Endodermal cell (in vitro differentiated cells): ENCODE results near the gene CHCHD10. TPM values are rescaled to one million over a fixed set of nuclear protein-coding genes. Genes with fewer than 3 reads are reported as not detected.

Experiments
- DNase-seq: peaks from one replicate; pipeline ENCODE4 v3.0.0-alpha.2; 2017
- H3K27ac ChIP-seq: 2 replicates; pipeline ENCODE4 v1.5.1; 2013; ENCODE audit warnings: mild to moderate bottlenecking, low read depth, low read length, moderate library complexity
- H3K27me3 ChIP-seq: 2 replicates; pipeline ENCODE4 v1.6.1; 2013; ENCODE audit warnings: mild to moderate bottlenecking, low read length, moderate library complexity; ENCODE audit not compliant: insufficient read depth, control insufficient read depth, poor library complexity, severe bottlenecking
- H3K36me3 ChIP-seq: 2 replicates; pipeline ENCODE4 v1.7.0; 2013; ENCODE audit warnings: mild to moderate bottlenecking, low read length, moderate library complexity; ENCODE audit not compliant: control insufficient read depth, insufficient read depth
- H3K4me1 ChIP-seq: one replicate; pipeline ENCODE4 v1.7.0; 2013; ENCODE audit warnings: low read length; ENCODE audit not compliant: control insufficient read depth, insufficient read depth
- H3K4me3 ChIP-seq: 2 replicates; pipeline ENCODE4 v1.5.1; 2013; ENCODE audit warnings: mild to moderate bottlenecking, low read length, moderate library complexity
- H3K9ac ChIP-seq: 2 replicates; pipeline ENCODE4 v1.6.1; 2013; ENCODE audit warnings: mild to moderate bottlenecking, low read length, moderate library complexity; ENCODE audit not compliant: poor library complexity, severe bottlenecking; ENCODE audit errors: extremely low read depth
- H3K9me3 ChIP-seq: 2 replicates; pipeline ENCODE4 v1.6.1; 2013; ENCODE audit warnings: mild to moderate bottlenecking, low read length, moderate library complexity; ENCODE audit not compliant: control insufficient read depth
- H3K27ac Mint-ChIP-seq: 2 replicates; pipeline ENCODE4 v1.8.0; 2020; ENCODE audit warnings: mixed read lengths
- H3K27me3 Mint-ChIP-seq: 2 replicates; pipeline ENCODE4 v1.8.0; 2021; ENCODE audit warnings: mild to moderate bottlenecking, mixed read lengths; ENCODE audit not compliant: insufficient read depth
- H3K36me3 Mint-ChIP-seq: 2 replicates; pipeline ENCODE4 v1.8.0; 2020; ENCODE audit warnings: low read depth, mixed read lengths
- H3K4me1 Mint-ChIP-seq: 2 replicates; pipeline ENCODE4 v1.8.0; 2020; ENCODE audit warnings: mixed read lengths
- H3K4me3 Mint-ChIP-seq: 2 replicates; pipeline ENCODE4 v1.8.0; 2020; ENCODE audit warnings: mild to moderate bottlenecking, moderate library complexity, mixed read lengths
- H3K9me3 Mint-ChIP-seq: 2 replicates; pipeline ENCODE4 v1.8.0; 2020; ENCODE audit warnings: mild to moderate bottlenecking, mixed read lengths
- WGBS, 2 experiments: methylation state at CpG; one replicate each; pipeline versions ENCODE4 v1.1.5 to v1.1.7; 2013; ENCODE audit warnings: missing lambda C conversion rate in 2 of 2, mixed read lengths in 1 of 2; ENCODE audit not compliant: insufficient coverage in 1 of 2, insufficient read length in 1 of 2; 5-methylcytosine and 5-hydroxymethylcytosine counted together
- long read RNA-seq, 4 experiments: library from polyadenylated mRNA in 2 of 4; library from RNA in 1 of 4; library from capped mRNA in 1 of 4; stranded (forward) in 3 of 4; unstranded in 1 of 4; transcript quantifications; one replicate each; pipeline ENCODE4 v2.0.0, GENCODE V29; 2020 to 2021; ENCODE audit warnings: inconsistent platforms in 1 of 4
- polyA plus RNA-seq, 2 experiments: library from polyadenylated mRNA; stranded (reverse); fragments of 50-300 nt; gene quantifications; one replicate each; pipeline ENCODE4 v1.2.3, GENCODE V29; 2013
- total RNA-seq, 2 donors: library from RNA; stranded (reverse); fragmentation: NEBNext Ultra II Directional in 1 of 2; extraction: Animal tissue kit (Norgen Biotek cat#: 25700) in 1 of 2; gene quantifications; 2 replicates in 1 of 2; 3 replicates in 1 of 2; pipeline ENCODE4 v1.2.1, GENCODE V29; 2021
- TF ChIP-seq, protein P1 (sequence below): fragments of 200-600 bp; sonication (generic); conservative IDR thresholded peaks from 2 replicates; pipeline ENCODE4 v1.5.0; 2021; ENCODE audit warnings: antibody characterized with exemption, mild to moderate bottlenecking

The CHCHD10 gene
- 100 to 1,000 TPM in 1 of 2 donors, 10 to 100 TPM in 1; 76.1 to 103 TPM for total RNA-seq
- 75.1 TPM for polyA plus RNA-seq (2013, experiment 1 of 2)
- polyA plus RNA-seq (2013, experiment 2 of 2): 66.0 TPM
- long read RNA-seq, experiment 1, transcript CHCHD10-202 (4 exons, 1,171 nt): major isoform, 63 of 78 reads
- long read RNA-seq, experiment 1, partial matches to known transcripts: 5 of 78 reads
- long read RNA-seq, experiment 1, other reads (novel, unspliced or antisense): 6 of 78 reads
- long read RNA-seq, experiment 2, transcript CHCHD10-202 (4 exons, 1,171 nt): major isoform, 38 of 40 reads
- long read RNA-seq, experiment 2, partial matches to known transcripts: 0 of 40 reads
- long read RNA-seq, experiment 2, other reads (novel, unspliced or antisense): 0 of 40 reads
- long read RNA-seq, experiment 3: 0 reads
- long read RNA-seq, experiment 4, partial matches to known transcripts: 0 of 1 reads
- long read RNA-seq, experiment 4, other reads (novel, unspliced or antisense): 0 of 1 reads

DNA sequence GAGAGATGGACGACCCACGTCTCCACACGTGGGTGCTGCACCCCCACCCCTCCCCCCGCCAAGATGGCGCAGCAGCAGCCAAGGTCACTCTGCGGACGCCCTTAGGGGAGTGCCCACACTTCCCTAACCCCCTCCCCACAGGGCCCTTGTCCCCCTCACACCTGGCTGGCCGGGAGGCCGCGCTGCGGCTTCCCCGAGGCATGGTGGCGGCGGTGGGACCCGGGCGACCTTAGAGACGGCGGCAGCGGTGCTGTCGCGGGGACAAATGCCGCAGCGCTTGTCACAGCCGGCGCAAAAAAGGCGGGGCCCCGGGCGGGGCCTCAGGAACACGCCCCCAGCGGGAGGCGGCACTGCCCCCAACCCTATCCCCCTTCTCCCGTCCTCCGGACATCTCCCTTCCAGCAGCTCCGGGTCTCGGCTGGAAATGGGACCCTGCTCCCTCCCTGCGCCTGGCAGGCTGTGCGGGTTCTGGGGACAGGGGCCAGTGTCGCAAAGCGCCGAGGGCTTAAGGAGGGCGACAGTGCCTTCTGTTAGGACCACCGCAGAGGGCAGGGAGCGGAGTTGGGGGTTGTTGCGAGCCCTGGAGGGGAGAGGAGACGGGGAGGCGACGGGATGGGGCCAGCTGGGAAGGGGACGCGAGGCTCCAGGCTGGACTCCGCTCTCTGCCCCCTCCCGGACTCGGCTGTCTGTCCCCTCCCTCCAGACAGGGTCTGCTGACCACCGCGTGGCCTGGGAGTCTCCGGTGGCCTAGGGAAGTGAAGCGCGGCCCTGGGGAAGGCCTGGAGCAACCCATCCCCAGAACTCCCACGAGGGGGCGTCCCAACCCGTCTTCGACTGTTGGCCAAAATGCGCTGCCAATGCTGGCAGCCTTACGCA, at the start of gene CHCHD10:
TSS of gene CHCHD10 (minus strand) at position 300 of the 876 bp plus-strand sequence. CDS start at position 202, 98 bp downstream.
- H3K9me3 ChIP-seq: no peaks in the 10 kb centered on the region

DNA sequence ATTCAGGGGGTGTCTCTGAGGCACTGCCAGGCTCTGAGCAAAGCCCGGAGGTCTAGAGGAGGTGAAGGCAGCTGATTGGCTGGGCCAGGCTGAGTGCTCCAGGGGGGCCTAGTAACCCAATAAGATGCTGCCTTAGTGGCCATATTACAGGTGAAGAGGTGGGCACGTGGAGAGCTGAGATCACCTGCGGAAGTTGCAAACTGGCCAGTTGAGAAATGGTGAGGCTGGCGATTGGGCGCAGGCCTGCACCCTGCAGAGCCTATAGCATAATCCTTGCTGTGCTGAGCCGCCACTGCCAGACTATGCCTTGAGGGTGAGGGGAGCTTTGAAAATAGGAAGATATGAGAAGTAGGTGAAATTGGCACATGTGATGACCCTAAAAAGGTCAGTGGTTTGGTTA, 49.4 kb upstream of the CHCHD10 start:
- no peak for DNase-seq
- Mint-ChIP-seq H3K36me3 (peaks cover 89% of the 10 kb centered on the region), H3K27ac (no peak overlapping the region), H3K27me3 (no peaks in the 10 kb centered on the region), H3K4me1 (no peaks in the 10 kb centered on the region), H3K9me3 (no peaks in the 10 kb centered on the region), H3K4me3 (no peak overlapping the region)
- Histone ChIP-seq H3K4me3 (no peak overlapping the region), H3K4me1 (no peaks in the 10 kb centered on the region), H3K36me3 (peaks cover 82% of the 10 kb centered on the region), H3K9me3 (no peaks in the 10 kb centered on the region), H3K9ac (no peak overlapping the region), H3K27me3 (no peaks in the 10 kb centered on the region), H3K27ac (no peak overlapping the region)
- 96 to 97% methylated on average over 6 of the region's 6 CpGs for WGBS, 2 experiments
- TF ChIP-seq, protein P1, sequence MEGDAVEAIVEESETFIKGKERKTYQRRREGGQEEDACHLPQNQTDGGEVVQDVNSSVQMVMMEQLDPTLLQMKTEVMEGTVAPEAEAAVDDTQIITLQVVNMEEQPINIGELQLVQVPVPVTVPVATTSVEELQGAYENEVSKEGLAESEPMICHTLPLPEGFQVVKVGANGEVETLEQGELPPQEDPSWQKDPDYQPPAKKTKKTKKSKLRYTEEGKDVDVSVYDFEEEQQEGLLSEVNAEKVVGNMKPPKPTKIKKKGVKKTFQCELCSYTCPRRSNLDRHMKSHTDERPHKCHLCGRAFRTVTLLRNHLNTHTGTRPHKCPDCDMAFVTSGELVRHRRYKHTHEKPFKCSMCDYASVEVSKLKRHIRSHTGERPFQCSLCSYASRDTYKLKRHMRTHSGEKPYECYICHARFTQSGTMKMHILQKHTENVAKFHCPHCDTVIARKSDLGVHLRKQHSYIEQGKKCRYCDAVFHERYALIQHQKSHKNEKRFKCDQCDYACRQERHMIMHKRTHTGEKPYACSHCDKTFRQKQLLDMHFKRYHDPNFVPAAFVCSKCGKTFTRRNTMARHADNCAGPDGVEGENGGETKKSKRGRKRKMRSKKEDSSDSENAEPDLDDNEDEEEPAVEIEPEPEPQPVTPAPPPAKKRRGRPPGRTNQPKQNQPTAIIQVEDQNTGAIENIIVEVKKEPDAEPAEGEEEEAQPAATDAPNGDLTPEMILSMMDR: no peak

More for the DNA sequence above, at the start of gene CHCHD10:
- Mint-ChIP-seq H3K4me3 (peak within 1 kb of the TSS; percentile 68), H3K36me3 (no peaks in the 10 kb centered on the region), H3K27ac (peak within 1 kb of the TSS; percentile 90), H3K27me3 (peaks cover 14% of the 10 kb centered on the region), H3K4me1 (peaks cover 14% of the 10 kb centered on the region), H3K9me3 (no peaks in the 10 kb centered on the region)
- Histone ChIP-seq H3K9ac (peak within 1 kb of the TSS; percentile 64), H3K27me3 (no peaks in the 10 kb centered on the region), H3K4me1 (peaks cover 3% of the 10 kb centered on the region), H3K4me3 (peak within 1 kb of the TSS; percentile 86), H3K36me3 (peaks cover 4% of the 10 kb centered on the region), H3K27ac (no peak within 1 kb of the TSS)
- 2 to 7% methylated on average over 17 to 63 of the region's 63 CpGs for WGBS, 2 experiments
- TF ChIP-seq, protein P1: peak; percentile 94
- peak; percentile 94 for DNase-seq

DNA sequence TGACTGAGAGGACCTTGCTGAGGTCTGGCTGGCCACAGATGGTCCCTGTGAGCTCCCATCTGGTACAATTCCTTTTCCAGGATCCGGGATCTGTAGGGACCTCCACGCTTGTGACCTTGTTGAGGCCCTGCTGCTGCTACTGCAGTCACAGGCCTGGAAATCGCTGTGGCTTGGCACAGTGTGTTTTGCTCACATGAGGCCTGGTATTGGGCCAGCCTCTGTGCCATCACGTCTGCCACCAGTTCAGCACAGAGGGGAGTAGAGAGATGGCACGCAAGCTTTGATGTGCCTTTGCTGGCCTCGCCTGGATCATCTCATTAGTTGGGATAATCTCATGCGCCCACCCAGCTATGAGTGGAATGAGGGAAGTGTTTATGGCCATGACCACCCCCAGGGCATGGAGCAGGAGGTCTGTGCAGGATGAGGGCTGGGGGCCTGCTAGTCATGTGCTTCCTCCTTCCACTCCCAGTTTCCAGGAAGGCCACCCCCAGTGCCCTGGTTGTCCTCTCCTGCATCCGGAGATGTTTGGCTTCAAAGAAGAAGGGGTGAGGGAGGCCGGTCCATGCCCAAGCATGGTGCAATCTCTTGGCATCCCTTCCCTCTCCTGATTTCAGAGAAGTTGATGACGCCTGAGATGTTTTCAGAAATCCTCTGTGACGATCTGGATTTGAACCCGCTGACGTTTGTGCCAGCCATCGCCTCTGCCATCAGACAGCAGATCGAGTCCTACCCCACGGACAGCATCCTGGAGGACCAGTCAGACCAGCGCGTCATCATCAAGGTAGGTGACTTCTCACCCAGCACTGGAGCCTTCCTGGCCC, 48.6 kb upstream of the CHCHD10 start:
- TF ChIP-seq, protein P1: no peak
- Histone ChIP-seq H3K27me3 (no peaks in the 10 kb centered on the region), H3K36me3 (peaks cover 89% of the 10 kb centered on the region), H3K27ac (no peak overlapping the region), H3K4me1 (no peaks in the 10 kb centered on the region), H3K9ac (no peak overlapping the region), H3K9me3 (no peaks in the 10 kb centered on the region), H3K4me3 (no peak overlapping the region)
- no peaks in the 10 kb centered on the region for H3K9me3 Mint-ChIP-seq
- H3K36me3 Mint-ChIP-seq: peaks cover 90% of the 10 kb centered on the region
- H3K27me3 Mint-ChIP-seq: no peaks in the 10 kb centered on the region
- H3K27ac Mint-ChIP-seq: no peak overlapping the region
- WGBS, 2 experiments: 89 to 91% methylated on average over 14 to 18 of the region's 18 CpGs
- no peak overlapping the region for H3K4me3 Mint-ChIP-seq
- H3K4me1 Mint-ChIP-seq: no peaks in the 10 kb centered on the region
- DNase-seq: no peak
